Naive thymus-derived CD8-positive, alpha-beta T cell (primary cell): ENCODE measurements around the gene LRRC3C. TPM values are rescaled to one million over a fixed set of nuclear protein-coding genes. Genes with fewer than 3 reads are reported as not detected.
"Not testable (repeated sequence)": the region's sequence is repeated elsewhere in the genome, so short reads cannot be mapped to it uniquely, and the experiment has no call there.

Experiments
- ATAC-seq, 2 donors: fragments of 150-1000 bp; cut with Tn5 transposase in 1 of 2; sonication (Bioruptor Pico), chemical (Tn5 transposase) in 1 of 2; 1 replicate in 1 of 2; 2 replicates in 1 of 2; pipeline ENCODE4 v1.10.0; 2021; ENCODE audit warnings: mild to moderate bottlenecking in 2 of 2, moderate library complexity in 2 of 2
- POLR2A ChIA-PET: fragments of 350-600 bp; sonication (Branson Sonifier 250); formaldehyde crosslinking; loops from one replicate; lab custom pipeline; 2021; ENCODE audit warnings: antibody characterized with exemption; lab: Charles Lee
- DNase-seq, 10 donors: peaks; one replicate each; pipeline versions ENCODE4 v3.0.0 to v3.0.0-alpha.2; 2020 to 2022
- H3K27ac Mint-ChIP-seq, 10 donors: one replicate each; pipeline ENCODE4 v1.8.0; 2020 to 2022; ENCODE audit warnings: mild to moderate bottlenecking in 10 of 10, mixed read lengths in 10 of 10, moderate library complexity in 4 of 10, inconsistent platforms in 1 of 10
- H3K27me3 Mint-ChIP-seq, 5 donors: one replicate each; pipeline ENCODE4 v1.8.0; 2021 to 2022; ENCODE audit warnings: mixed read lengths in 5 of 5
- H3K36me3 Mint-ChIP-seq, 3 donors: one replicate each; pipeline ENCODE4 v1.8.0; 2020 to 2022; ENCODE audit warnings: mixed read lengths in 3 of 3, mild to moderate bottlenecking in 2 of 3, inconsistent platforms in 1 of 3
- H3K4me1 Mint-ChIP-seq, 4 donors: one replicate each; pipeline ENCODE4 v1.8.0; 2021 to 2022; ENCODE audit warnings: mixed read lengths in 4 of 4
- H3K4me3 Mint-ChIP-seq, 10 donors: one replicate each; pipeline ENCODE4 v1.8.0; 2020 to 2022; ENCODE audit warnings: mild to moderate bottlenecking in 10 of 10, mixed read lengths in 10 of 10, moderate library complexity in 6 of 10, inconsistent platforms in 1 of 10
- H3K9me3 Mint-ChIP-seq, 9 donors: one replicate each; pipeline ENCODE4 v1.8.0; 2020 to 2022; ENCODE audit warnings: mixed read lengths in 9 of 9, mild to moderate bottlenecking in 3 of 9, inconsistent platforms in 1 of 9, moderate library complexity in 1 of 9
- polyA plus RNA-seq, 3 donors: library from polyadenylated mRNA; unstranded; fragments of 300-500 nt; fragmentation: Illumina TruSeq; gene quantifications; one replicate each; pipeline ENCODE4 v1.2.3, GENCODE V29; 2021
- total RNA-seq, 8 experiments: library from RNA in 2 of 8; stranded (reverse) in 2 of 8; gene quantifications; one replicate each; pipeline ENCODE4 v1.2.3 and lab custom pipeline; 2021 to 2026

Gene LRRC3C
- under 1 TPM in 1 of 2 experiments, not detected in 1; 0.44 TPM for total RNA-seq
- not detected for polyA plus RNA-seq
- 0 to 0.35 (median 0) reads per million in 6 experiments for total RNA-seq (lab: John Stamatoyannopoulos, UW)

GRCh38 chr17:39927101-39927928, at the start of gene LRRC3C, which contains the start of gene ORMDL3:
Gene LRRC3C, plus strand, starts transcription at chr17:39927732. Its CDS starts 13,792 bp downstream, at chr17:39941524.
Gene ORMDL3, minus strand, starts transcription at chr17:39927601. Its CDS starts 3,398 bp downstream, at chr17:39924203.
- Mint-ChIP-seq H3K4me3 (peak within 1 kb of the TSS; percentile 87 to 99 (median 92)), H3K4me1 (peaks cover 24 to 55% (median 50%) of the 10 kb centered on the region in 4 donors), H3K36me3 (peaks cover 0 to 22% (median 5%) of the 10 kb centered on the region in 3 donors), H3K9me3 (no peaks in the 10 kb centered on the region), H3K27ac (peak within 1 kb of the TSS; percentile 93 to 98 (median 96)), H3K27me3 (no peaks in the 10 kb centered on the region)
- POLR2A ChIA-PET, result interaction anchor here (0.6 to 4.8 kb wide), 33 partner anchors 10 to 1073 kb away, joined by 3 to 46 read pairs (median 4); partner anchors contain the start of genes GSDMA, GSDMB, IKZF3 and MED24
- ATAC-seq (peak; percentile 69 to 72), DNase-seq (peak; percentile 85 to 93 (median 90))

GRCh38 chr17:39886102-39886501, 41.4 kb upstream of the LRRC3C start:
- H3K4me1 Mint-ChIP-seq, H3K4me3 Mint-ChIP-seq, DNase-seq, H3K9me3 Mint-ChIP-seq, H3K27ac Mint-ChIP-seq, H3K27me3 Mint-ChIP-seq, H3K36me3 Mint-ChIP-seq, ATAC-seq, POLR2A ChIA-PET: not testable (repeated sequence)

- DNase-seq (no peak), ATAC-seq (no peak)
- Mint-ChIP-seq H3K9me3 (no peaks in the 10 kb centered on the region), H3K4me3 (no peak overlapping the region), H3K27ac (peak overlapping the region in 1 of 10 donors; percentile 26), H3K36me3 (peaks cover 0 to 2% (median 0%) of the 10 kb centered on the region in 3 donors), H3K27me3 (peaks cover 0 to 7% (median 2%) of the 10 kb centered on the region in 5 donors), H3K4me1 (no peaks in the 10 kb centered on the region)
- POLR2A ChIA-PET, result interaction anchor here (0.7 kb wide), 1 partner anchor 278 kb away, joined by 7 read pairs; no protein-coding TSS in a partner anchor
Measured at GRCh38 chr17:39887078-39887477, 40.5 kb upstream of the LRRC3C start.

- peaks cover 0 to 4% (median 3%) of the 10 kb centered on the region in 4 donors for H3K4me1 Mint-ChIP-seq
- no peak overlapping the region for H3K27ac Mint-ChIP-seq
- ATAC-seq (no peak), DNase-seq (no peak)
- peaks cover 0 to 2% (median 0%) of the 10 kb centered on the region in 3 donors for H3K36me3 Mint-ChIP-seq
- POLR2A ChIA-PET, result interaction anchor here (0.6 kb wide), 1 partner anchor 330 kb away, joined by 5 read pairs; no protein-coding TSS in a partner anchor
- no peak overlapping the region for H3K4me3 Mint-ChIP-seq
- peaks cover 0 to 7% (median 2%) of the 10 kb centered on the region in 5 donors for H3K27me3 Mint-ChIP-seq
- H3K9me3 Mint-ChIP-seq, result no peaks in the 10 kb centered on the region
Measured at GRCh38 chr17:39889200-39889599, 38.3 kb upstream of the LRRC3C start.

- POLR2A ChIA-PET, result interaction anchor here (1.3 kb wide), 1 partner anchor 9 kb away, joined by 3 read pairs; no protein-coding TSS in a partner anchor
- ATAC-seq, result no peak
- peaks cover 6 to 12% (median 7%) of the 10 kb centered on the region in 4 donors for H3K4me1 Mint-ChIP-seq
- peak overlapping the region in 1 of 10 donors; percentile 17 for H3K4me3 Mint-ChIP-seq
- H3K36me3 Mint-ChIP-seq, result peaks cover 0 to 4% (median 0%) of the 10 kb centered on the region in 3 donors
- peak overlapping the region in 6 of 10 donors; percentile 35 to 79 (median 56) for H3K27ac Mint-ChIP-seq
- no peaks in the 10 kb centered on the region for H3K27me3 Mint-ChIP-seq
- DNase-seq, result no peak
- no peaks in the 10 kb centered on the region for H3K9me3 Mint-ChIP-seq
Measured at GRCh38 chr17:39894681-39895376, 32.7 kb upstream of the LRRC3C start.

- Mint-ChIP-seq H3K4me1 (peaks cover 3 to 14% (median 9%) of the 10 kb centered on the region in 4 donors), H3K4me3 (no peak overlapping the region), H3K27me3 (no peaks in the 10 kb centered on the region), H3K36me3 (peaks cover 0 to 26% (median 6%) of the 10 kb centered on the region in 3 donors), H3K27ac (peak overlapping the region in 2 of 10 donors; percentile 20 to 47), H3K9me3 (no peaks in the 10 kb centered on the region)
- DNase-seq, result no peak
- ATAC-seq, result no peak
- POLR2A ChIA-PET, result no interaction called here
Measured at GRCh38 chr17:39898088-39898487, 29.4 kb upstream of the LRRC3C start.

- Mint-ChIP-seq H3K36me3 (peaks cover 0 to 32% (median 10%) of the 10 kb centered on the region in 3 donors), H3K9me3 (no peaks in the 10 kb centered on the region), H3K27ac (peak overlapping the region in 4 of 10 donors; percentile 24 to 67 (median 47)), H3K4me3 (no peak overlapping the region), H3K27me3 (no peaks in the 10 kb centered on the region), H3K4me1 (peaks cover 5 to 18% (median 16%) of the 10 kb centered on the region in 4 donors)
- ATAC-seq (no peak), DNase-seq (no peak)
- POLR2A ChIA-PET, result interaction anchor here (0.6 kb wide), 1 partner anchor 73 kb away, joined by 5 read pairs; no protein-coding TSS in a partner anchor
Measured at GRCh38 chr17:39899215-39899614, 28.3 kb upstream of the LRRC3C start.

- POLR2A ChIA-PET, result interaction anchor here (0.6 kb wide), 1 partner anchor 59 kb away, joined by 5 read pairs; no protein-coding TSS in a partner anchor
- ATAC-seq, H3K27me3 Mint-ChIP-seq, DNase-seq, H3K27ac Mint-ChIP-seq, H3K4me3 Mint-ChIP-seq, H3K9me3 Mint-ChIP-seq: not testable (repeated sequence)
- H3K36me3 Mint-ChIP-seq, result peaks cover 0 to 56% (median 23%) of the 10 kb centered on the region in 3 donors
- peaks cover 13 to 24% (median 18%) of the 10 kb centered on the region in 4 donors for H3K4me1 Mint-ChIP-seq
Measured at GRCh38 chr17:39902027-39902426, 25.5 kb upstream of the LRRC3C start.

GRCh38 chr17:39903158-39903884, 24.2 kb upstream of the LRRC3C start:
- peak in 1 of 10 donors; percentile 18 for DNase-seq

GRCh38 chr17:39904990-39905288, 22.6 kb upstream of the LRRC3C start:
- no peaks in the 10 kb centered on the region for H3K9me3 Mint-ChIP-seq
- H3K27me3 Mint-ChIP-seq, result no peaks in the 10 kb centered on the region
- POLR2A ChIA-PET, result no interaction called here
- H3K4me3 Mint-ChIP-seq, result no peak overlapping the region
- peak overlapping the region in 1 of 10 donors; percentile 48 for H3K27ac Mint-ChIP-seq
- ATAC-seq, result no peak
- H3K4me1 Mint-ChIP-seq, result peaks cover 13 to 24% (median 18%) of the 10 kb centered on the region in 4 donors
- H3K36me3 Mint-ChIP-seq, result peaks cover 0 to 78% (median 35%) of the 10 kb centered on the region in 3 donors
- DNase-seq, result no peak

More at GRCh38 chr17:39903158-39903884, 24.2 kb upstream of the LRRC3C start:
- Mint-ChIP-seq H3K36me3 (peaks cover 0 to 66% (median 26%) of the 10 kb centered on the region in 3 donors), H3K4me3 (peak overlapping the region in 5 of 10 donors; percentile 3 to 73 (median 16)), H3K27me3 (no peaks in the 10 kb centered on the region), H3K27ac (peak overlapping the region in 7 of 10 donors; percentile 29 to 84 (median 68)), H3K4me1 (peaks cover 13 to 24% (median 18%) of the 10 kb centered on the region in 4 donors), H3K9me3 (no peaks in the 10 kb centered on the region)
- POLR2A ChIA-PET, result no interaction called here
- peak in 1 of 2 donors; percentile 54 for ATAC-seq

GRCh38 chr17:39908789-39909352, 18.7 kb upstream of the LRRC3C start:
- Mint-ChIP-seq H3K36me3 (peaks cover 0 to 88% (median 30%) of the 10 kb centered on the region in 3 donors), H3K27me3 (no peaks in the 10 kb centered on the region), H3K9me3 (no peaks in the 10 kb centered on the region), H3K27ac (peak overlapping the region in 1 of 10 donors; percentile 45), H3K4me1 (peaks cover 5 to 17% (median 13%) of the 10 kb centered on the region in 4 donors), H3K4me3 (no peak overlapping the region)
- DNase-seq (no peak), ATAC-seq (no peak)
- POLR2A ChIA-PET, result interaction anchor here (1.7 kb wide), 1 partner anchor 13 kb away, joined by 4 read pairs; no protein-coding TSS in a partner anchor
